GM21786 (cell line): Measurements from ENCODE around the gene NXF2.
A peak's percentile ranks its signal among the peaks of the same experiment; 100 is the strongest.
"Not testable (repeated sequence)": the region's sequence is repeated elsewhere in the genome, so short reads cannot be mapped to it uniquely, and the experiment has no call there.

Experiments
- ATAC-seq: cut with Tn5 transposase; IDR thresholded peaks from one replicate; pipeline ENCODE4 v1.9.1; 2021; ENCODE audit not compliant: unreplicated experiment

NXF2 gene, protein sequence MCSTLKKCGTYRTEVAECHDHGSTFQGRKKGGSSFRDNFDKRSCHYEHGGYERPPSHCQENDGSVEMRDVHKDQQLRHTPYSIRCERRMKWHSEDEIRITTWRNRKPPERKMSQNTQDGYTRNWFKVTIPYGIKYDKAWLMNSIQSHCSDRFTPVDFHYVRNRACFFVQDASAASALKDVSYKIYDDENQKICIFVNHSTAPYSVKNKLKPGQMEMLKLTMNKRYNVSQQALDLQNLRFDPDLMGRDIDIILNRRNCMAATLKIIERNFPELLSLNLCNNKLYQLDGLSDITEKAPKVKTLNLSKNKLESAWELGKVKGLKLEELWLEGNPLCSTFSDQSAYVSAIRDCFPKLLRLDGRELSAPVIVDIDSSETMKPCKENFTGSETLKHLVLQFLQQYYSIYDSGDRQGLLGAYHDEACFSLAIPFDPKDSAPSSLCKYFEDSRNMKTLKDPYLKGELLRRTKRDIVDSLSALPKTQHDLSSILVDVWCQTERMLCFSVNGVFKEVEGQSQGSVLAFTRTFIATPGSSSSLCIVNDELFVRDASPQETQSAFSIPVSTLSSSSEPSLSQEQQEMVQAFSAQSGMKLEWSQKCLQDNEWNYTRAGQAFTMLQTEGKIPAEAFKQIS

DNA sequence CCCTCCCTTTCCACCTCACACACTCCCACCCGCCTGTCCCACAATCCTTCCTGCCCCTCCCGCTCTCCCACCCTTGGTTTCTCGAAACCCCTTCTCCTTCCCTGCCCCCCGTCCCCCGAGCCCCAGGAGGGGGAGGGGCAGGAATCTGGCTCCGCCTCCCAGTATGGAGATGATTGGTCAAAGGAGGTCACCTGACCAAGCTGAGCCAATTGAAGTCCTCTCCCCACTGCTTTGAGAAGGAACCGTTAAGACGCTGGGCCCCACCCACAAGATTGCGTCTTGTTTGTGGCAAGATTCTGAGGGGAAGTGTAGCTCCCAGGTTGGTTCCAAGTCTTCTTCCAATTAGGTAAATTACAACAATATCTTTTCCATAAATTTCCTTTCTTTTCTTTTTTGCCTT lies at the start of gene NXF2:
TSS of gene NXF2 (plus strand) at position 275 of the 400 bp plus-strand sequence. CDS start 59,912 bp downstream, outside the sequence.
- not testable (repeated sequence) for ATAC-seq

DNA sequence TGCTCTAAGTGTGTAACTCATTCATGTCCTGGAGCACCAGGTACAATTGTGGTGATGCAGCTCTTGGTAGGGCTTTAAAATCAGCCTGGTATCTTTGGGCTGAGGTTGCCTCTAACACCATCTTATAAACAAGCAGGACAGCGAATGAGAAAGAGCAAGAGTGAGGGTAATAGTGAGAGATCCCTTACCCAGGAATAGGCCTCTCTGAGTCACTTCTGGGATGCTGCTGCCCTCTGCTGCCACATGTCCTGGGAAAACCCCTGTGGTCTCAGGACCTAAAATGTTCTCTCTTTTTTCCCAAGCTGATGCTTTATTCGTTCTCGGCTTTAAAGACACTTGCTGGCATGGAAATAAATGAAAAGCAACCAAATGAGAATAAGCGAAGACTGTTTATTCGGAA lies 39.0 kb upstream of the NXF2 start:
- ATAC-seq: not testable (repeated sequence)

DNA sequence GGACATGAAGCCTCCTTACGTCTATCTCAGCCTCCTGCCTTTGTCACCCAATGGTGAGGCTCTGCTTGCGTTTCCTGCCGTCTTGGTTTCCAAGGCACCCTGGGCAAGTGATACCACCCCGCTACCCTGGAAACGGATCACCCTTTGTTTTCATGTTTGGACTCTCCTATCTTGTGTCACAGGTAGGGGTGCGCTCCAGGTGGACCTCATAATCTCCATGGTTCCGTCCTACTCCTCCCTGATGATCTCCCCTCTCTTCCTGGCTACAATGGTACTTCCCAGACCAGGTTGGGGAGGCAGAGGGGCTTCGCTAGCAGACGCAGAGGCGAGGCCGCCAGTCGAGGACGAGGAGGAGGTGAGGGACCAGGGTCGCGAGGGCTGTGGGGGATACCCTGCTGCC lies 32.0 kb upstream of the NXF2 start, which contains the start of gene TCP11X1:
TSS of gene TCP11X1 (plus strand) at position 316 of the 400 bp plus-strand sequence.
- not testable (repeated sequence) for ATAC-seq

DNA sequence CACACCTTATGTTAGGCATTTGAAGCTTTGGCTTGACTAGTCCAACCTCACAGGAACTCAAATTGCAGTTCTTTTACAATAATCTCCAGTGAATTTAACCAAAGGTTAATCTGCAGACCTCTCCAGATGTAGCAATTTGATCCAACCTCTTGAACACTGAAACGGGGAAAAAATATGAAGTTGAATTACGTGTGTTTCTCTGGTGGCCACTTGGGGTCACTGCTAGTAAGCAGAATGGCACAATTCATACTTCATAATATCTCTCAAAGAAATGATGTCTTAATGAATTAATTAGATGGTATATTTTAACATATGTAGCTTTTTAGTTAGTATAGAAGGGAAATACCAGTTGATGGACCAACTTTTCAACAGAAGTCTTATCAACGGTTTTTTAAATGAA lies 30.5 kb upstream of the NXF2 start:
- not testable (repeated sequence) for ATAC-seq

DNA sequence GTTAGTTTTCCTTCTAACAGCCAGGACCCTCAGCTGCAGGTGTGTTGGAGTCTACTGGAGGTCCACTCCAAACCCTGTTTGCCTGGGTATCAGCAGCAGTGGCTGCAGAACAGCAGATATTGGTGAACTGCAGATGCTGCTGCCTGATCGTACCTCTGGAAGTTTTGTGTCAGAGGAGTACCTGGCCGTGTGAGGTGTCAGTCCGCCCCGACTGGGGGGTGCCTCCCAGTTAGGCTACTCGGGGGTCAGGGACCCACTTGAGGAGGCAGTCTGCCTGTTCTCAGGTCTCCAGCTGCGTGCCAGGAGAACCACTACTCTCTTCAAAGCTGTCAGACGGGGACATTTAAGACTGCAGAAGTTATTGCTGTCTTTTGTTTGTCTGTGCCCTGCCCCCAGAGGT lies 11.3 kb upstream of the NXF2 start:
- ATAC-seq: not testable (repeated sequence)

DNA sequence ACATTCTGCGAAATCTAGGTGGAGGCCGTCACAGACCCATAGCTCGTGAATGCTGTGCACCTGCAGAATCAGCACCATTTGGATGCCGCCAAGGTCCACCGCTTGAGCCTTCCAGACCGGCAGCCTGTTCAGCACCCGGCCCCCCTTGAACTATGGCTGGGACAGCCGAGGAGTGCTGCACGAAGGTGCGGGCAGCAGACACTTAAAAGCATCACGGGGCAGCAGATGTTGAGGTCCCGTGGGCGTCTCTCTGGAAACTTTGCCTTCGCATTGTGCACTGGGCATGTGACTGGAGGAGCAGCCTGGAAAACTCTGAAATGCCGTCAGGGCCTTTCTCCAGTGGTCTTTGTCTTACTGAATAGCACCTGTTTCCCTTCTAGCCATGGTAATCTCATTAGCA lies 6.7 kb upstream of the NXF2 start:
- ATAC-seq: not testable (repeated sequence)

DNA sequence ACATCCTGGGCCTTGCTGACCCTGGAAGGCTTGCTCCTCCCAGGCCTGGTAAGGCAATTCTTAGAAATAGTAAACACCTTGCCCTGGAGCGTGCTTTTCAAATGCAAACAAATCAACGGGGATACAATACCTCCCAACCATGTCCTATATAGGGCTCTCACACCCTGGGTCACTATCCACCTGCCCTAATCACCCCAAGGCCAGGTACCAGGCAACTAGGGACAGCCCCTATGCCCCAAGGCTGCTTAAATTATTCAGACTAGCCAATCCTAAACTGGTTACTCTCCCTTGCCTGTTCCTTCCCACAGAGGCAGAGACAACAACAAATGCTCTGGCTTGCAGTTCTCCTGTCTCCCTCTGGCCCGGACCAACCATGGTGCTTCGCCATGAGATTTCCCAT lies 25.3 kb downstream of the NXF2 start:
- ATAC-seq: not testable (repeated sequence)

DNA sequence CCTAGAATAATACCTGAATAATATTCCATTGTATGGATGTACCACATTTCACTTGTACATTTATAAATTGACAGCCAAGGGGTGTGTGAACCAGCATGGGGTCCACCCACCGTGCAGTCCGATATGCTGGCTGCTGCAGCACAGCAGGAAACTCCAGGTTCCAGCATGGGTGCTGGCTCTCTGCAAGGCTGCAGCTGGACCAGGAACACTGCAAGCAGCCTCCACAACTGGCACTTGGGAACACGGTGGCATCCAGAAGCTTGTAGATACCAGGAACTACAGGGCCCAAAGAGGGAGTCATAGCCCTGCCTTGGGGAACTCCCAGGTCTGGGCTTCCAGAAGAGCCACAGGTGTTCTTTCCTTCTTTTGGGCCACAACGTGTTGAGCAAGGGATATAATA lies 91.2 kb downstream of the NXF2 start:
- ATAC-seq: no peak

DNA sequence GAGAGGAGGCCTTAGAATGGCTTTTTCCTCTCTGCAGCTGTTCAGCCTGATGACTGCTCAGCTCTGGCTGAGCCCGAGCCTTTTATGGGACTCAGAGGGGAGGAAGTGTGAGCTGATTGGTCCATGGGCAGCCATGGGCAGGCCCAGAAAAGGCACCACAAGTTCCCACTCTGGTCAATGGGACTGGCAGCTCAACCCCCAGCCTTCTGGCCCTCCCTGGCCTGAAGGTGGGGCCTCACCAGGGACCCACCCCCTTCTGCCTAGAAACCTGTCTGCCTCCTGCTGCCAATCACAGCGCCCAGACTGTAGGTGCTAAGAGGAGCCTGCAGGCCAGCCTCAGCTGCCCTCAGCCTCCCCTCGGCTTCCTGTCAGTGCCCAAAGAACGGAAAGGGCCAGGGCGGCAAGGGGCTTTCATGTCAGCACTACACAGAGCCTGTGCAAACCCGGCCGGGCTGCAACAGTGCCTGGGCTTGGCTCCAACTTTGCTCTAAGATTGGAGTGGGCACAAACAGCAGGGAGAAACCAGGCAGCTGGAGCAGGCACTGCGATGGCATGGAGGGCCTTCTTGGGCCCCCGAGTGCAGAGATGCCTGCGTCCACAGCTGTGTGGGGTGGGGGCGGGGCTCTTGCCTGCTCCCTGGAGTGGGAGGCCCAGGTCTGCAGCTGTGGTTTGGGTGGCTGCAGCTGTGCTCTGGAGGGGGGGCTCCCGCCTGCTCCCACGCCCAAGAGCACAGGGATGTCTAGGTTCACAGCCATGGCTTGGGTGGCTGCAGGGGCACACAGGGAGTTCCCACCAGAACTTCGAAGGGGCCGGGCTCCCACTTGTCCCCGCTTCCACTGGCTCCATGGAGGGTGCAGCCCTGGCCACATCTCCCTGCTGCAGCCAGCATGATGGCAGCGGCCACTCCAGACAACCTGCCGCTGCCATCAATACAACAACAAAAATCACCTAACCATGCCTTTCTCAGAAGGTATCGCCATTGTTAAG lies 92.6 kb downstream of the NXF2 start:
- peak; percentile 80 for ATAC-seq

DNA sequence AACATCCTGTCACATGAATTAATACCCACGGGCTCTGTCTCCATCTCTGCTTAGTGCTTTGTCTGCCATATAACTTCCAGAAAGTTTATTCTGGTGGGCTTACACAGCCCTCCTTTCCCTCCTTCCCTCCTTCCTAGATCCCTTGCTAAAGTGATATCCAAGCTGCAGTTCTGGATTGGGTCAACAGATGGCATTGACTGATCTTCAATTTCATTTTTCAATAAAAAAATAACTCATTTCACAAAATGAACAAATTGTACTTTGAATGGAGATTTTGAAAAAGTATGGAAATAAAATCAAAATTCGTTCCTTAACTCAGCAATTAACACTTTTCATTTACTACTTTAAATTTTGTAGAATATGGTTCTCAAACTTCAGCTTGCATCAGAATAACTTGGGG lies 94.9 kb downstream of the NXF2 start:
- ATAC-seq: no peak

DNA sequence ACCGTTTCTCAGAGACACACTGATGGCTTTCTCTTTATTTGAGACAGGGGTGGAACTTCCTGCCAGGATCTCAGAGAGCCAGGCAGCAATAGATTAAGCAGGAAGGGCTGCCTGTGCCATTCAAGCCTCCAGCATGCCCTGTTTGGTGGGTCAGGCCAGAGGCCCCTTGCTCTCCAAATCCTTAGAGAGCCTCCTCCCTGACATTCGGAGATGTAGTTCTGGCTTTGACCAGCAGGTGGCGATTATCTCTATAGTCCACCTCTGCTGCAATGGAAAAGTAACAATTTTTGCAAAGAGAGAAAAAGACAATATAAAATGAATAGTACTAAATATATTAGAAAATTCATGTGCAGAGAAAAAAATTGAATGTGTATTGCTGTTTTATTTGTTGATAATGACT lies 98.9 kb downstream of the NXF2 start:
- ATAC-seq: no peak
